Measurements from ENCODE around the gene SMYD4. TPM values are rescaled to one million over a fixed set of nuclear protein-coding genes. Genes with fewer than 3 reads are reported as not detected.
"Not testable (repeated sequence)": the region's sequence is repeated elsewhere in the genome, so short reads cannot be mapped to it uniquely, and the experiment has no call there.

The SMYD4 gene
- total RNA-seq, 1 donor from 2014 or later, result 42.9 TPM

DNA sequence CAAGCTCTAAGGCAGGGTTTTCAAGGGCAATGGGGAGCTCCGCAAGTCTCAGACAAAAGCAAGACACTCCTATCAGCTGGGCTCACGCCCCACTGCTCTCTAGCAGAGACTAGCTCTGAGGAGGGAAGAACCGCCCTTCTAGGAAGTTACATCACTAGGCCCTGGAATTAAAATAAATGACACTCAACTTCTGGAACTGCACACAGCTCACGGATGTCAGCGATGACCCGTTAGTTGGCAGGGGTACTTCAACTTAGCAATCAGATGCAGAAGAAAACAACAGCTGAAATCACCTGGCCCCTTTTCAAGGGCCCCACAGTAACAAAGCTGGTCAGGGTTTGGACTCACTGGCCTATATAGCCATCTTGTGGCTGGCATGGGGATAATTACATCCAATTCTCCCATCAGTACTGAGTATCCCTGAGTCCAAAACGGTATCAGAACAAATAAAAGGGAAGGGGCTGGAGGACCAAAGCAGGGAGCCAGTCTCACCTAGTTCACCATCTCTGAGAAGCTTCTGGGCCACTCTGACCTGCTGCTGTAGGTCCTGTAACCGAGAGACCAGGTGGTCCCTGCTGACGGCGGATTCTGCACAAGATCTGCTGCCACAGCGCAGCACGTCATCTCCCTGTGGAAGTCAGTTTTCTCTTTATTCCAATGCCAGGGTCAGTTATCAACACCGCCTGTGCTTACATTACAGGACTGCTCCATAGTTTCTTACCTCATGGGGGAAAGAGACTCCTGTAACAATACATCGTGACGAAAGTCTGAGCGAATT lies 45.7 kb downstream of the SMYD4 start:
- DNase-seq (ENCODE audit: low spot score), result peak; percentile 93

- peak; percentile 51 for DNase-seq (ENCODE audit: low spot score)
These were observed 46.4 kb downstream of the SMYD4 start for GRCh38 chr17:1783271-1783670.

GRCh38 chr17:1782171-1782567 lies 47.5 kb downstream of the SMYD4 start:
- DNase-seq (ENCODE audit: low spot score), result no peak

DNA sequence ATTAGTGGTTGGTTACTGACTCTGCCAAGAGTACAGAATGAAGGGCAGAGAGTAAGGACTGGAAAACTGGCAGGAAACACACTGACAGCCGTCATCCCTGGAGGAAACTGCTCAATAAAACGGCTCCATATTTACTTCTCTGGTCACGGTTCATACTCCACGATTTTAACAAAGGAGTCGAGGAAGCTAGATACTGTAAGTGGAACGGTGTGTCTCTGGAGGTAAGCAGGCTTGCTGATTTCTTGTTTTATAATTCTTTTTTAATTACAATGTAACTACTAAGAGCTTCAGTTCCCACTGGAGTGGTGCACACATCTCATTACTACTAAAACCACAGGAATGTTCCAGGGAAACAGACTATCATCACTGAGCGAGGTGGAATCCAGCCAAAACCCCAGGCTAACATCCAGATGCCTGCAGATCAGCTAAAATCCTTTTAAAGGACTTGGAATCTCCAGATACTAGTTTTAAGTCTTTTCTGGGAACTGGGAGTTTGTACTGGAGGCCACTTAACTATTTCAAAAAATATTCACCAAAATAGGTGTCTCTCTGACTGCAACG lies 50.1 kb downstream of the SMYD4 start:
- peak; percentile 97 for DNase-seq (ENCODE audit: low spot score)

GRCh38 chr17:1776857-1777256 lies 52.8 kb downstream of the SMYD4 start:
- DNase-seq (ENCODE audit: low spot score), result no peak

- DNase-seq (ENCODE audit: low spot score), result no peak
These were observed 53.4 kb downstream of the SMYD4 start for GRCh38 chr17:1776328-1776727.

DNA sequence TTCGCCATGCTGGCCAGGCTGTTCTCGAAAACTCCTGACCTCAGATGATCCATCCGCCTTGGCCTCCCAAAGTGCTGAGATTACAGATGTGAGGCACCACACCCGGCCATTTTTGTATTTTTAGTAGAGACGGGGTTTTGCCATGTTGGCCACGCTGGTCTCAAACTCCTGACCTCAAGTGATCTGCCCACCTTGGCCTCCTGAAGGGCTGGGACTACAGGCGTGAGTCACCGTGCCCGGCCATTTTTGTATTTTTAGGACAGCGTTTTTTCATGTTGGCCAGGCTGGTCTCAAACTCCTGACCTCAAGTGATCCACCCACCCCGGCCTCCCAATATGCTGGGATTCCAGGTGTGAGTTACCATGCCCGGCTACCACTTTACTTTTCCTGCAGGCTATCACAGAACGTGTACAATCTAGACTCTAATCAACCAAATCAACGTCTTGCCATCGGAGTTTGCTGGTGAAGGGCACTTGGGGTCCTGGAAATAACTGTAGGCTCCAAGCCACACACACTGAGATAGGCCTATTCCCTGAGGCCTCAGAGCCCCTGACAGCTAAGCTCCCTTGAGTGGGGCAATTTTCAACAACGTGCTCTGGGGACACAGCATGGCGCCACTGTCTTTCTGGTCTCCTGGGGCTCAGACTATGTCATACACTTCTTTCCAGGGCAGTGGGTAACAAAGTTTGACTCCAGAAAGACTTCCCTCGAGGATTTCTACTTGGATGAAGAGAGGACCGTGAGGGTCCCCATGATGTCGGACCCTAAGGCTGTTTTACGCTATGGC lies 55.1 kb downstream of the SMYD4 start:
- DNase-seq (ENCODE audit: low spot score), result no peak

GRCh38 chr17:1773696-1774181 lies 56.0 kb downstream of the SMYD4 start:
- peak; percentile 76 for DNase-seq (ENCODE audit: low spot score)

GRCh38 chr17:1773000-1773695 lies 56.6 kb downstream of the SMYD4 start:
- not testable (repeated sequence) for DNase-seq (ENCODE audit: low spot score)

GRCh38 chr17:1769822-1770477 lies 59.8 kb downstream of the SMYD4 start:
- DNase-seq (ENCODE audit: low spot score), result peak; percentile 77

DNA sequence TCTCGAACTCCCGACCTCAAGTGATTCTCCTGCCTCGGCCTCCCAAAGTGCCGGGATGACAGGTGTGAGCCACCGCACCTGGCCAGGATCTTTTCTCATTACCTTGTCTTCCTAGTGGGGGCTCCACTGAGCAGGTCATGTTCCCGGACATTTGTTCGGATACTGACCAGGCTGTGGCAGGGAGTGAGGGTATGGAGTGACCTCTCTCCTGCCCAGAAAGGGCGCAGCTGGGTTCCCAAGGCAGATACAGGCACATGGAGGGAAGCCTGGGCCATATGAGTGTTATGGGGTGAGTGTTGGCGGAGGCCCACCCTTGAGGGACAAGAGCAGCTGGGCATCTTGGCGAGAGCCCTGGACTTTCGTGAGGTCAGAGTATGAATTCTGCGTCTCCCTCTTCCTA lies 62.3 kb downstream of the SMYD4 start:
- DNase-seq (ENCODE audit: low spot score), result no peak

DNA sequence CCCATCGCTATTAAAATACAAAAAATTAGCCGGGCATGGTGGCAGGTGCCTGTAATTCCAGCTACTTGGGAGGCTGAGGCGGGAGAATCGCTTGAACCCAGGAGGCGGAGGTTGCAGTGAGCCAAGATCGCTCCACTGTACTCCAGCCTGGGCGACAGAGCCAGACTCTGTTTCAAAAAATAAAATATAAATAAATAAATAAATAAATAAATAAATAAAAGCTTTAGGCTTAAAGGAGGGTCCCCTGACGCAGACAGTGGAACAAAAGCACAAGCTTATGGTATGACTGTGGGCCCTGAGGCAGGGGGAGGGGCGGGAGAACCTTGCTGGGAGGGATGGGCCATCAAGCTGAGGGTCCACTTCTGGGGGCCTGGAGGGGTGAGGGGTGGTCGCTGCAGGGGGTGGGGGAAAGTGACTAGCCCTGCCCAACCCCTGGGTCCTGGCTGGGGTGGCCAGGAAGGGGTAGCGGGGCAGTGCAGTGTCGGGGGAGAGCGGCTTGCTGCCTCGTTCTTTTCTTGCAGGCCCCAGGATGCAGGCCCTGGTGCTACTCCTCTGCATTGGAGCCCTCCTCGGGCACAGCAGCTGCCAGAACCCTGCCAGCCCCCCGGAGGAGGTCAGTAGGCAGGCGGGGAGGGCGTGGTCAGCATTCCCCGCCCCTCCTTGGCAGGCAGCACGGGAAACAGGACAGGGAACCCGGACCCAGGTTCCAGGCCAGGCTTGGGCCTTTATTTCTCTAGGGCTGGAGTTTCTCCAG lies 63.1 kb downstream of the SMYD4 start:
- no peak for DNase-seq (ENCODE audit: low spot score)

DNA sequence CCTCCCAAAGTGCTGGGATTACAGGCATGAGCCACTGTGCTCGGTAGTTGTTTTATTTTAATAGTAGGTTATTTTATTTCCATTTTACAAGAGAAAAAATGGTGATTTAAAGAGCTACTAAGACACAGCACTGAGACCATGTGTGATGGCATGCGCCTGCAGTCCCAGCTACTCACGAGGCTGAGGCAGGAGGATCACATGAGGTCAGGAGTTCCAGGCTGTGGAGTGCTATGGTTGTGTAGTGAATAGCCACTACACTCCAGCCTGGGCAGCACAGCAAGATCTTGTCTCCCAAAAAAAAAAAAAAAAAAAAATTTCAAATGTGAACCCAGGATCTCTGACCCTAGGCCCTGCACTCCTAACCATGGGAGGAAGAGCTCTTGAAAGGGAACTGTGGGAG lies 64.1 kb downstream of the SMYD4 start:
- DNase-seq (ENCODE audit: low spot score), result no peak

DNA sequence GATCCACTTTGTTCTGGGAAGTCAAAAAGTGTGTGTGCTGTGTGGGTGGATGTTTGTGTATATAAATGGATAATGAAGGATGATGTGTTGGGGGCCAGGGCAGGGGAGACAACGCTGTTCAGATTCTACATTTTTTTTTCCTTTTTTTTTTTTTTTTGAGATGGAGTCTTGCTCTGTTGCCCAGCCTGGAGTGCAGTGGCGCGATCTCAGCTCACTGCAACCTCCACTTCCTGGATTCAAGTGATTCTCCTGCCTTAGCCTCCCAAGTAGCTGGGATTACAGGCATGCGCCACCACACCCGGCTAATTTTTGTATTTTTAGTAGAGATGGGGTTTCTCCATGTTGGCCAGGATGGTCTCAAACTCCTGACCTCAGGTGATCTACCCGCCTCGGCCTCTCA lies 65.0 kb downstream of the SMYD4 start:
- not testable (repeated sequence) for DNase-seq (ENCODE audit: low spot score)

- peak; percentile 95 for DNase-seq (ENCODE audit: low spot score)
These were observed 65.4 kb downstream of the SMYD4 start for GRCh38 chr17:1764284-1764683.

- peak; percentile 79 for DNase-seq (ENCODE audit: low spot score)
These were observed 66.5 kb downstream of the SMYD4 start for GRCh38 chr17:1762901-1763898.

DNA sequence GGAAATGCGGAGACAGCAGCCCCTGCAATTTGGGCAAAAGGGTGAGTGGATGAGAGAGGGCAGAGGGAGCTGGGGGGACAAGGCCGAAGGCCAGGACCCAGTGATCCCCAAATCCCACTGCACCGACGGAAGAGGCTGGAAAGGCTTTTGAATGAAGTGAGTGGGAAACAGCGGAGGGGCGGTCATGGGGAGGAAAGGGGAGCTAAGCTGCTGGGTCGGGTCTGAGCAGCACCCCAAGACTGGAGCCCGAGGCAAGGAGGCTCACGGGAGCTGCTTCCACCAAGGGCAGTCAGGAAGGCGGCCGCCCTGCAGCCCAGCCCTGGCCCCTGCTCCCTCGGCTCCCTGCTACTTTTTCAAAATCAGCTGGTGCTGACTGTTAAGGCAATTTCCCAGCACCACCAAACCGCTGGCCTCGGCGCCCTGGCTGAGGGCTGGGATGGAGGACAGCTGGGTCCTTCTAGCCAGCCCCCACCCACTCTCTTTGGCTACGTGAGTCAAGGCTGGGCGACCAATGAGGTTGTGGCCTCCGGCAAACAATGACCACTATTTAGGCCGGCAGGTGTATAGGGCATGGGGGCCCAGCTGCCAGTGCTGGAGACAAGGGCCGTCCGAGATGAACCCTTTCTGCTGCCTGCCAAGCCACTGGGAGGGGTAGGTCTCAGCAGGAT lies 67.3 kb downstream of the SMYD4 start:
- DNase-seq (ENCODE audit: low spot score), result no peak

- no peak for DNase-seq (ENCODE audit: low spot score)
These were observed 70.2 kb downstream of the SMYD4 start for GRCh38 chr17:1759529-1759928.

- no peak for DNase-seq (ENCODE audit: low spot score)
These were observed 70.9 kb downstream of the SMYD4 start for GRCh38 chr17:1758807-1759206.
